Measurements from ENCODE around the gene NOTUM. TPM values are rescaled to one million over a fixed set of nuclear protein-coding genes. Genes with fewer than 3 reads are reported as not detected.

NOTUM gene
- total and polyA plus RNA-seq, 2 of the 4 experiments (the other 2 are of a cell fraction): 0.05 TPM; not detected in 1

DNA sequence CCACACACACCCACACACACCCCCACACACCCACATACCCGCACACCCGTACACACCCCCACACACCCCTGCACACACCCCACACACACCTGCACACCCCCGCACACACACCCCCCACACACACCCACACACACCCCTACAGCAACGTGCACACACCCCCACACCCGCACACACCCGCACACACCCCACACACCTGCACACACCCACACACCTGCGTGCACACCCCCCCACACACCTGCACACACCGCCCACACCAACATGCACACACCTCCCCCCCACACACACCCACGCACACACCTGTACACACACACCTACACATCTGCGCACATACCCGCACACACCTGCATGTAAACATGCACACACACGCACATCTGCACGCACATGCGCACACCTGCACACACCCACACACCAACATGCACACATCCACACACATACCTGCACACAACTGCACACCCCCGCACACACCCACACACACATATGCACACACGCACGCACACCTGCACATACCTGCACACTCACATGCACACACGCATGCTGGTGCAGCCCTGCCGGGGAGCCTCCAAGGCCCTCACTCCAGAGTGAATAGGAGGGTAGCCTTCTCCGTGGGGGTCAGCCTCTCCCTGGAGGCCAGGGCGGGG is 23.9 kb upstream of the NOTUM start:
- Histone ChIP-seq H3K4me3 (ENCODE audit: insufficient read depth, low read depth, low read length) (no peak overlapping the region), H3K36me3 (ENCODE audit: control insufficient read depth, insufficient read depth, low read length) (peaks cover 39% of the 10 kb centered on the region), H3K27me3 (ENCODE audit: control insufficient read depth, insufficient read depth, low read length) (no peaks in the 10 kb centered on the region), H3K4me1 (ENCODE audit: control insufficient read depth, insufficient read depth, low read length) (no peaks in the 10 kb centered on the region), H3K79me1 (ENCODE audit: low read depth in 1 of 2, low read length in 2 of 2) (peaks cover 0 to 16% of the 10 kb centered on the region in 2 experiments; a peak in 3 of 4 replicates), H4K20me1 (ENCODE audit: insufficient read depth, low read length) (no peaks in the 10 kb centered on the region), H3K18ac (ENCODE audit: low read depth, low read length) (no peak overlapping the region), H3K9me1 (ENCODE audit: insufficient read depth, low read length) (no peaks in the 10 kb centered on the region), H2AK5ac (ENCODE audit: low read depth, low read length) (no peak overlapping the region), H2BK15ac (ENCODE audit: low read depth, low read length) (no peak overlapping the region), H2BK5ac (ENCODE audit: low read depth, low read length, poor library complexity, severe bottlenecking) (no peak overlapping the region), H3K14ac (replicated peaks; ENCODE audit: low read depth, low read length) (no peak overlapping the region), H2BK120ac (ENCODE audit: low read depth, low read length) (no peak overlapping the region), H3K9ac (ENCODE audit: low read depth, low read length) (no peak overlapping the region), H3K4ac (ENCODE audit: low read depth, low read length) (no peak overlapping the region), H2AFZ (replicated peaks; ENCODE audit: low read length, poor library complexity) (no peak overlapping the region), H4K5ac (ENCODE audit: low read depth, low read length) (no peak overlapping the region), H4K91ac (ENCODE audit: insufficient read depth, low read depth, low read length) (no peak overlapping the region), H3K23ac (ENCODE audit: low read depth, low read length) (no peak overlapping the region), H3K4me2 (ENCODE audit: low read depth, low read length) (no peak overlapping the region), H2BK20ac (ENCODE audit: low read depth, low read length) (no peak overlapping the region), H2AK9ac (replicated peaks; ENCODE audit: low read depth, low read length, poor library complexity) (no peak overlapping the region), H3K56ac (ENCODE audit: extremely low read depth, insufficient read depth, low read length) (no peak overlapping the region), H3K9me3 (ENCODE audit: control insufficient read depth, insufficient read depth, low read length) (no peaks in the 10 kb centered on the region), H4K8ac (ENCODE audit: low read depth in 2 of 2, low read length in 2 of 2) (no peak overlapping the region), H3K27ac (ENCODE audit: insufficient read depth, low read length) (no peak overlapping the region)
- DNase-seq (no peak), ATAC-seq (ENCODE audit: low read depth) (no peak)
- intact Hi-C loops (cut with micrococcal nuclease): no loop called here
- dilution Hi-C loops (cut with HindIII; ENCODE audit: low sequenced_read_pairs, unreplicated experiment): no loop called here
- in situ Hi-C loops (cut with MboI; ENCODE audit: low sequenced_read_pairs): no loop called here
- POLR2A ChIA-PET (ENCODE audit: unreplicated experiment): no interaction called here
- CTCF ChIA-PET: interaction anchor here (0.6 kb wide), 1 partner anchor 9 kb away, joined by 4 read pairs; no protein-coding TSS in a partner anchor
- TF ChIP-seq MAZ (IDR thresholded peaks at IDR 0.05; ENCODE audit: borderline replicate concordance, low read depth, low read length) (no peak), MAFK (IDR thresholded peaks at IDR 0.05; ENCODE audit: low read depth, low read length) (no peak), FOS (IDR thresholded peaks at IDR 0.05; ENCODE audit: low read depth, low read length) (no peak), RAD21 (IDR thresholded peaks at IDR 0.05; ENCODE audit: low read length) (no peak), RCOR1 (IDR thresholded peaks at IDR 0.05; ENCODE audit: insufficient replicate concordance, low read length) (no peak), RFX5 (IDR thresholded peaks at IDR 0.05; ENCODE audit: low read depth, low read length) (no peak)
- TF ChIP-seq, protein P1, sequence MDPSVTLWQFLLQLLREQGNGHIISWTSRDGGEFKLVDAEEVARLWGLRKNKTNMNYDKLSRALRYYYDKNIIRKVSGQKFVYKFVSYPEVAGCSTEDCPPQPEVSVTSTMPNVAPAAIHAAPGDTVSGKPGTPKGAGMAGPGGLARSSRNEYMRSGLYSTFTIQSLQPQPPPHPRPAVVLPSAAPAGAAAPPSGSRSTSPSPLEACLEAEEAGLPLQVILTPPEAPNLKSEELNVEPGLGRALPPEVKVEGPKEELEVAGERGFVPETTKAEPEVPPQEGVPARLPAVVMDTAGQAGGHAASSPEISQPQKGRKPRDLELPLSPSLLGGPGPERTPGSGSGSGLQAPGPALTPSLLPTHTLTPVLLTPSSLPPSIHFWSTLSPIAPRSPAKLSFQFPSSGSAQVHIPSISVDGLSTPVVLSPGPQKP (IDR thresholded peaks at IDR 0.05; ENCODE audit: borderline replicate concordance, low read depth, low read length): no peak
- TF ChIP-seq, protein P2, sequence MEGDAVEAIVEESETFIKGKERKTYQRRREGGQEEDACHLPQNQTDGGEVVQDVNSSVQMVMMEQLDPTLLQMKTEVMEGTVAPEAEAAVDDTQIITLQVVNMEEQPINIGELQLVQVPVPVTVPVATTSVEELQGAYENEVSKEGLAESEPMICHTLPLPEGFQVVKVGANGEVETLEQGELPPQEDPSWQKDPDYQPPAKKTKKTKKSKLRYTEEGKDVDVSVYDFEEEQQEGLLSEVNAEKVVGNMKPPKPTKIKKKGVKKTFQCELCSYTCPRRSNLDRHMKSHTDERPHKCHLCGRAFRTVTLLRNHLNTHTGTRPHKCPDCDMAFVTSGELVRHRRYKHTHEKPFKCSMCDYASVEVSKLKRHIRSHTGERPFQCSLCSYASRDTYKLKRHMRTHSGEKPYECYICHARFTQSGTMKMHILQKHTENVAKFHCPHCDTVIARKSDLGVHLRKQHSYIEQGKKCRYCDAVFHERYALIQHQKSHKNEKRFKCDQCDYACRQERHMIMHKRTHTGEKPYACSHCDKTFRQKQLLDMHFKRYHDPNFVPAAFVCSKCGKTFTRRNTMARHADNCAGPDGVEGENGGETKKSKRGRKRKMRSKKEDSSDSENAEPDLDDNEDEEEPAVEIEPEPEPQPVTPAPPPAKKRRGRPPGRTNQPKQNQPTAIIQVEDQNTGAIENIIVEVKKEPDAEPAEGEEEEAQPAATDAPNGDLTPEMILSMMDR (conservative IDR thresholded peaks at IDR 0.05; ENCODE audit: low read depth, low read length): no peak
- no TSS peak for BruUV-seq (replicated peaks)
- WGBS, 2 experiments (ENCODE audit: extremely low coverage in 2 of 2, insufficient read length in 1 of 2): 100% methylated on average over 10 of the region's 21 CpGs; no CpG with 5 or more reads in 1 of the 2 experiments
